HFF-Myc (cell line): Measurements from ENCODE around the gene RGS11.
"Not testable (repeated sequence)": the region's sequence is repeated elsewhere in the genome, so short reads cannot be mapped to it uniquely, and the experiment has no call there.

ENCODE experiments used
- DNase-seq: peaks from one replicate; pipeline ENCODE4 v3.0.0-alpha.2; 2011; ENCODE audit warnings: low read depth; ENCODE audit errors: extremely low read depth
- H3K4me3 ChIP-seq: replicated peaks from 2 replicates; pipeline ENCODE4 v1.5.1; 2011; ENCODE audit warnings: low read depth, mild to moderate bottlenecking, control low read depth, low read length
- TF ChIP-seq, protein P1 (sequence below): IDR thresholded peaks from 2 replicates; pipeline ENCODE4 v1.5.1; 2012; ENCODE audit warnings: mild to moderate bottlenecking, low read depth, low read length, control low read depth; ENCODE audit errors: missing control alignments

Gene RGS11

DNA sequence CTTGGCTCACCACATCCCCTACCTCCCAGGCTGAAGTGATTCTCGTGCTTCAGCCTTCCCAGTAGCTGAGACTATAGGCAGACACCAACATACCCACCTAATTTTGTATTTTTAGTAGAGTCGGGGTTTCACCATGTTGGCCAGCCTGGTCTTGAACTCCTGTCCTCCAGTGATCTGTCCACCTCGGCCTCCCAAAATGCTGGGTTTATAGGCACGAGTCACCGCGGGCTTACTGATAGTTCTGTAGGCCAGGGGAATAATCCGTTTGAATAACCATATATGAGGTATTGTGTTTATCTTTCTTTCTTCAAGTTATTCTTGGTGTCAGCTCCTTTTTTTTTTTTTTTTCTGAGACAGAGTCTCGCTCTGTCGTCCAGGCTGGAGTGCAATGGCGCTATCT lies 33.5 kb downstream of the RGS11 start:
- no peak for DNase-seq
- TF ChIP-seq, protein P1, sequence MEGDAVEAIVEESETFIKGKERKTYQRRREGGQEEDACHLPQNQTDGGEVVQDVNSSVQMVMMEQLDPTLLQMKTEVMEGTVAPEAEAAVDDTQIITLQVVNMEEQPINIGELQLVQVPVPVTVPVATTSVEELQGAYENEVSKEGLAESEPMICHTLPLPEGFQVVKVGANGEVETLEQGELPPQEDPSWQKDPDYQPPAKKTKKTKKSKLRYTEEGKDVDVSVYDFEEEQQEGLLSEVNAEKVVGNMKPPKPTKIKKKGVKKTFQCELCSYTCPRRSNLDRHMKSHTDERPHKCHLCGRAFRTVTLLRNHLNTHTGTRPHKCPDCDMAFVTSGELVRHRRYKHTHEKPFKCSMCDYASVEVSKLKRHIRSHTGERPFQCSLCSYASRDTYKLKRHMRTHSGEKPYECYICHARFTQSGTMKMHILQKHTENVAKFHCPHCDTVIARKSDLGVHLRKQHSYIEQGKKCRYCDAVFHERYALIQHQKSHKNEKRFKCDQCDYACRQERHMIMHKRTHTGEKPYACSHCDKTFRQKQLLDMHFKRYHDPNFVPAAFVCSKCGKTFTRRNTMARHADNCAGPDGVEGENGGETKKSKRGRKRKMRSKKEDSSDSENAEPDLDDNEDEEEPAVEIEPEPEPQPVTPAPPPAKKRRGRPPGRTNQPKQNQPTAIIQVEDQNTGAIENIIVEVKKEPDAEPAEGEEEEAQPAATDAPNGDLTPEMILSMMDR, result no peak

GRCh38 chr16:240559-240958 lies 35.2 kb downstream of the RGS11 start:
- no peak overlapping the region for H3K4me3 ChIP-seq
- TF ChIP-seq, protein P1, result no peak
- no peak for DNase-seq

More for the DNA sequence above, 33.5 kb downstream of the RGS11 start:
- no peak overlapping the region for H3K4me3 ChIP-seq

DNA sequence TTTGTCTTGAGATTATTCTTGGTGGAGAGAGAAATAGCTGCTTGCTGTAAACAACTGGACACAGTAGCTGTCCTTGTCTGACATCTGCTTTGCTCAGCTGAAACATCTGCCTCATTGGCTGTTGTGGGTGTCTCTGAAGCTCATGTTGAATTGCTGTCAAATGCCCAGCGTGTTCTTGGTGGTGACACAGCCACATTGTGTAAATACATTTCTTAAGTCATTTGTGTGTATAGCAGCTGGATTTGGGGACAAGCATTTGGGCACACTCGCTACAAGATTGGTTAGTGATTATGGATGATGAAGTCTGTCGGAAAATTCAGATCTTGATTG lies 35.8 kb downstream of the RGS11 start:
- H3K4me3 ChIP-seq, result no peak overlapping the region
- TF ChIP-seq, protein P1, result no peak
- DNase-seq, result no peak

GRCh38 chr16:234468-235305 lies 41.1 kb downstream of the RGS11 start, which contains the start of gene FAM234A:
TSS of gene FAM234A (plus strand) at chr16:234821. CDS start at chr16:254414, 19,593 bp downstream.
- peak; percentile 67 for DNase-seq
- TF ChIP-seq, protein P1, result peak; percentile 26
- H3K4me3 ChIP-seq, result peak within 1 kb of the TSS; percentile 97

- TF ChIP-seq, protein P1, result no peak
- DNase-seq, result no peak
- no peak overlapping the region for H3K4me3 ChIP-seq
Measured at GRCh38 chr16:230949-231348, 44.8 kb downstream of the RGS11 start.

DNA sequence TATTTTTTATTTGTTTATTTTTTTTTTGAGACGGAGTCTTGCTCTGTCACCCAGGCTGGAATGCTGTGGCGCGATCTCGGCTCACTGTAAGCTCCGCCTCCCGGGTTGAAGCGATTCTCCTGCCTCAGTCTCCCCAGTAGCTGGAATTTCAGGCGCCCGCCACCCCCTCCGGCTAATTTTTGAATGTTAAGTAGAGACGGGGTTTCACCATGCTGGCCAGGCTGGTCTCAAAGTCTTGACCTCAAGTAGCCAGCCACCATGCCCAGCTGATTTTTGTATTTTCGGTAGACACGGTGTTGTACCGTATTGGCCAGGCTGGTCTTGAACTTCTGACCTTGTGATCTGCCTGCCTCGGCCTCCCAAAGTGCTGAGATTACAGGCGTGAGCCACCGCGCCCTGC lies 45.4 kb downstream of the RGS11 start:
- H3K4me3 ChIP-seq, DNase-seq: not testable (repeated sequence)

DNA sequence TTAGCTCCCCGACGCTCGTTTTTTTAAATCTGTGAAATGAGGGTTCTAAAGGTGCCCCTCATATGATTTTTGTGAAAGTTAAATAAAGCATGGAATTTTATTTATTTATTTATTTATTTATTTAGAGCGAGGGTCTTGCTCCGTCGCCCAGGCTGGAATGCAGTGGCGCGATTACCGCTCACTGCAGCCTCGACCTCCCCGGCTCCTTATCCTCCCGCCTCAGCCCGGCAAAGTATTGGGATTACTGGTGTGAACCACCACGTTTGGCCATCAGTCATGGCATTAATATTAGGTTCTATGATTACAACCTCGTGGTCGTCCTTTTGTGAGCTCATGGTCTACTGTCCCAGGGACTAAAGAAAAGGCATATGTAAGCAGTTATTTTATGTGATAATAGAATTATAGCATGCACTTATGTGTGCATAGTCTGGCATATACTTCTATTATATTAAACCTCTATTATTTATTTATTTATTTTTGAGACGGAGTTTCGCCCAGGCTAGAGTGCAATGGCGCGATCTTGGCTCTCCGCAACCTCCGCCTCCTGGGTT lies 45.9 kb downstream of the RGS11 start:
- TF ChIP-seq, protein P1, result no peak
- DNase-seq, result no peak
- no peak overlapping the region for H3K4me3 ChIP-seq
